Liver (tissue), 9 donors: Measurements from ENCODE around the gene CFAP90. TPM values are rescaled to one million over a fixed set of nuclear protein-coding genes. Genes with fewer than 3 reads are reported as not detected.

ENCODE experiments used
- DNase-seq: peaks from one replicate; pipeline ENCODE4 v3.0.0-alpha.2; 2017; ENCODE audit warnings: low spot score
- H3K27ac ChIP-seq, 2 donors: one replicate each; pipeline ENCODE4 v1.7.0; 2013; ENCODE audit warnings: inconsistent platforms in 2 of 2, low read length in 2 of 2, control low read depth in 1 of 2, low read depth in 1 of 2, mild to moderate bottlenecking in 1 of 2
- H3K27me3 ChIP-seq, 4 donors: one replicate each; pipeline versions ENCODE4 v1.6.1 to v1.7.0; 2013; ENCODE audit warnings: low read length in 3 of 4, inconsistent platforms in 1 of 4, mild to moderate bottlenecking in 1 of 4, moderate library complexity in 1 of 4; ENCODE audit not compliant: control insufficient read depth in 4 of 4, insufficient read depth in 4 of 4
- H3K36me3 ChIP-seq, 4 donors: one replicate each; pipeline versions ENCODE4 v1.6.1 to v1.7.0; 2013; ENCODE audit warnings: low read length in 3 of 4, mild to moderate bottlenecking in 3 of 4, low read depth in 1 of 4, moderate library complexity in 1 of 4; ENCODE audit not compliant: control insufficient read depth in 4 of 4, insufficient read depth in 3 of 4
- H3K4me1 ChIP-seq, 4 donors: one replicate each; pipeline versions ENCODE4 v1.6.1 to v1.7.0; 2013; ENCODE audit warnings: low read length in 3 of 4, mild to moderate bottlenecking in 3 of 4, moderate library complexity in 1 of 4; ENCODE audit not compliant: control insufficient read depth in 4 of 4, insufficient read depth in 4 of 4
- H3K4me3 ChIP-seq, 3 donors: one replicate each; pipeline versions ENCODE4 v1.6.1 to v1.7.0; 2013; ENCODE audit warnings: low read length in 3 of 3, control low read depth in 1 of 3, low read depth in 1 of 3, mild to moderate bottlenecking in 1 of 3
- H3K9ac ChIP-seq, 2 donors: one replicate each; pipeline ENCODE4 v1.7.0; 2013; ENCODE audit warnings: low read length in 2 of 2, mild to moderate bottlenecking in 2 of 2, moderate library complexity in 2 of 2, control low read depth in 1 of 2, low read depth in 1 of 2
- H3K9me3 ChIP-seq, 4 donors: one replicate each; pipeline versions ENCODE4 v1.6.1 to v1.7.0; 2013; ENCODE audit warnings: low read length in 3 of 4; ENCODE audit not compliant: control insufficient read depth in 4 of 4
- ATF3 ChIP-seq: IDR thresholded peaks from 2 replicates; pipeline ENCODE4 v1.6.1; 2016; ENCODE audit warnings: antibody characterized with exemption
- CTCF ChIP-seq: fragments of 150-350 bp; IDR thresholded peaks from 2 replicates; pipeline ENCODE4 v1.5.1; 2017; ENCODE audit warnings: improper control_type of control experiment, low read depth, low read length; ENCODE audit not compliant: missing input control
- EGR1 ChIP-seq, 2 donors: IDR thresholded peaks; 2 replicates each; pipeline ENCODE4 v1.6.1; 2016 to 2018; ENCODE audit warnings: antibody characterized with exemption in 2 of 2, low read depth in 2 of 2
- HNF4A ChIP-seq, 2 donors: conservative IDR thresholded peaks; 2 replicates each; pipeline ENCODE4 v1.6.1; 2016; ENCODE audit warnings: antibody characterized with exemption in 2 of 2, mild to moderate bottlenecking in 2 of 2
- RAD21 ChIP-seq, 2 donors: IDR thresholded peaks; 2 replicates each; pipeline ENCODE4 v1.6.1; 2016; ENCODE audit warnings: antibody characterized with exemption in 2 of 2, mild to moderate bottlenecking in 2 of 2
- REST ChIP-seq: IDR thresholded peaks from 2 replicates; pipeline ENCODE4 v1.6.1; 2016; ENCODE audit warnings: antibody characterized with exemption, mild to moderate bottlenecking
- SP1 ChIP-seq: IDR thresholded peaks from 2 replicates; pipeline ENCODE4 v1.6.1; 2018; ENCODE audit warnings: antibody characterized with exemption, mild to moderate bottlenecking
- TAF1 ChIP-seq: conservative IDR thresholded peaks from 2 replicates; pipeline ENCODE4 v1.6.1; 2016; ENCODE audit warnings: antibody characterized with exemption, mild to moderate bottlenecking
- YY1 ChIP-seq: IDR thresholded peaks from 2 replicates; pipeline ENCODE4 v1.6.1; 2016; ENCODE audit warnings: antibody characterized with exemption, mild to moderate bottlenecking
- ZBTB33 ChIP-seq: IDR thresholded peaks from 2 replicates; pipeline ENCODE4 v1.6.1; 2016; ENCODE audit warnings: antibody characterized with exemption
- WGBS: extraction: QIAGEN DNeasy Blood & Tissue Kit; methylation state at CpG from one replicate; pipeline ENCODE4 v1.1.7; 2013; 5-methylcytosine and 5-hydroxymethylcytosine counted together
- polyA plus RNA-seq, 2 donors: library from polyadenylated mRNA; stranded (reverse) in 1 of 2; unstranded in 1 of 2; fragments of 200-250 nt in 1 of 2; fragments of >200 nt in 1 of 2; fragmentation: Nextera tagmentation in 1 of 2; extraction: Ambion mirVana in 1 of 2; gene quantifications; one replicate each; pipeline versions ENCODE4 v1.2.1 to v1.2.3, GENCODE V29; 2013 to 2015
- total RNA-seq, 2 donors: library from RNA; depleted of rRNA; stranded (reverse); fragments of >200 nt; gene quantifications; one replicate each; pipeline ENCODE4 v1.2.3, GENCODE V29; 2014
- donor health status: healthy.
- donor health status: healthy.
- donor health status: healthy.
- donor health status: healthy.
- donor health status: healthy.

Gene CFAP90
- total and polyA plus RNA-seq, 4 donors: 0.42 to 1.0 (median 0.59) TPM

GRCh38 chr5:7857361-7857760 lies 6.4 kb upstream of the CFAP90 start:
- Histone ChIP-seq H3K36me3 (peaks cover 5 to 30% (median 27%) of the 10 kb centered on the region in 4 donors), H3K9me3 (no peaks in the 10 kb centered on the region), H3K4me3 (no peak overlapping the region), H3K27ac (no peak overlapping the region), H3K9ac (no peak overlapping the region), H3K27me3 (no peaks in the 10 kb centered on the region), H3K4me1 (peaks cover 0 to 6% (median under 1%) of the 10 kb centered on the region in 4 donors)
- TF ChIP-seq EGR1 (IDR thresholded peaks at IDR 0.05; ENCODE audit: low read depth in 2 of 2): no peak
- TF ChIP-seq ATF3: no peak
- no peak for TF ChIP-seq REST
- TF ChIP-seq SP1: no peak
- TF ChIP-seq TAF1: no peak
- TF ChIP-seq YY1: no peak
- no peak for TF ChIP-seq CTCF
- no peak for TF ChIP-seq ZBTB33
- DNase-seq: no peak
- WGBS: 83% methylated on average over 5 of the region's 5 CpGs

GRCh38 chr5:7856855-7857254 lies 5.9 kb upstream of the CFAP90 start:
- no peak overlapping the region for H3K4me3 ChIP-seq
- no peaks in the 10 kb centered on the region for H3K9me3 ChIP-seq
- WGBS: over 99% methylated on average over 2 of the region's 2 CpGs
- TF ChIP-seq CTCF: peak; percentile 80
- TF ChIP-seq ATF3: no peak
- peak in 1 of 2 donors; percentile 25 for TF ChIP-seq HNF4A (conservative IDR thresholded peaks at IDR 0.05)
- peak; percentile 91 to 93 for TF ChIP-seq RAD21 (IDR thresholded peaks at IDR 0.05)
- no peak overlapping the region for H3K9ac ChIP-seq
- peaks cover 4 to 11% (median 6%) of the 10 kb centered on the region in 4 donors for H3K4me1 ChIP-seq
- peaks cover 3 to 26% (median 23%) of the 10 kb centered on the region in 4 donors for H3K36me3 ChIP-seq
- H3K27me3 ChIP-seq: no peaks in the 10 kb centered on the region
- DNase-seq: no peak
- H3K27ac ChIP-seq: no peak overlapping the region
